Tibial nerve (tissue), 4 donors: ENCODE data around the gene DCAF17.

Experiments used
- EP300 ChIP-seq, 2 donors: sonication (generic); formaldehyde crosslinking; IDR thresholded peaks; one replicate each; pipeline ENCODE4 v1.6.1; 2017; ENCODE audit warnings: antibody characterized with exemption in 2 of 2, mild to moderate bottlenecking in 1 of 2
- TF ChIP-seq, protein P1 (sequence below), 5 experiments: fragments of 200-600 bp in 3 of 5; fragments of 450-650 bp in 2 of 5; sonication (generic) in 3 of 5; IDR thresholded peaks; one replicate each; pipeline ENCODE4 v1.5.1; 2016 to 2019; ENCODE audit warnings: antibody characterized with exemption in 5 of 5, mild to moderate bottlenecking in 3 of 5, moderate library complexity in 2 of 5

DNA sequence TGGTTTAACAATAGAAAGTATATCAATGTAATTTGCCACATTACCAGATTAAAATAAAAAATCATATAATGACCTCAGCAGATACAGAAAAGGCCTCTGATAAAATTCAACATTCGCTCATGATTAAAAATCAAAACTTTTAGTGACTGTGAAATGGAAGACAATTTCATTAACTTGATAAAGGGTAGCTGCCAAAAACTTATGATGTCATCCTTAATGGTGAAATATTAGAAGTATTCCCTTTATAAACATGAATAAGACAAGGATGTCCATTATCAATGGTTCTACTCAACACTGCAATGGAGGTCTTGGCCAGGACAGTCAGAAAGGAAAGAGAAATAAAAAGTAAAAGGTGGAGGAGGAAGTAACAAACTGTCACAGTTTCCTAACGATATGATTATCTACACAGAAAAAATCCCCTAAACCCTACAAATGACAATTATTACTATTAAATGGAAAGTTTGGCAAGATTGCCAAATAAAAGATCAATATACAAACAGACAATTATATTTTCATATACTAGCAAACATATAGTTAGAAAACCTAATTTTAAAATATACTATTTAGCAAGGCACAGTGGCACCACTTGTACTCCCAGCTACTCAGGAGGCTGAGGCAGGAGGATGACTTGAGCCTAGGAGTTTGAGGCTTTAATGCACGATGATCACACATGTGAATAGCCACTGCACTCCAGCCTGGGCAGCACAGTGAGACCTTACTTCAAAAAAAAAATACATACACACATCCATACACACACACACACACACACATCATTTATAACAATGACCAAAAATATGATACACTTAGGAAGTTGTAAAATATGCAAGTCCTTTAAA, 13.1 kb upstream of the DCAF17 start:
- TF ChIP-seq, protein P1, sequence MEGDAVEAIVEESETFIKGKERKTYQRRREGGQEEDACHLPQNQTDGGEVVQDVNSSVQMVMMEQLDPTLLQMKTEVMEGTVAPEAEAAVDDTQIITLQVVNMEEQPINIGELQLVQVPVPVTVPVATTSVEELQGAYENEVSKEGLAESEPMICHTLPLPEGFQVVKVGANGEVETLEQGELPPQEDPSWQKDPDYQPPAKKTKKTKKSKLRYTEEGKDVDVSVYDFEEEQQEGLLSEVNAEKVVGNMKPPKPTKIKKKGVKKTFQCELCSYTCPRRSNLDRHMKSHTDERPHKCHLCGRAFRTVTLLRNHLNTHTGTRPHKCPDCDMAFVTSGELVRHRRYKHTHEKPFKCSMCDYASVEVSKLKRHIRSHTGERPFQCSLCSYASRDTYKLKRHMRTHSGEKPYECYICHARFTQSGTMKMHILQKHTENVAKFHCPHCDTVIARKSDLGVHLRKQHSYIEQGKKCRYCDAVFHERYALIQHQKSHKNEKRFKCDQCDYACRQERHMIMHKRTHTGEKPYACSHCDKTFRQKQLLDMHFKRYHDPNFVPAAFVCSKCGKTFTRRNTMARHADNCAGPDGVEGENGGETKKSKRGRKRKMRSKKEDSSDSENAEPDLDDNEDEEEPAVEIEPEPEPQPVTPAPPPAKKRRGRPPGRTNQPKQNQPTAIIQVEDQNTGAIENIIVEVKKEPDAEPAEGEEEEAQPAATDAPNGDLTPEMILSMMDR (IDR thresholded peaks at IDR 0.05), result no peak
- no peak for TF ChIP-seq EP300 (IDR thresholded peaks at IDR 0.05)
